Measurements from ENCODE around the gene MSANTD1.
"Not testable (repeated sequence)": the region's sequence is repeated elsewhere in the genome, so short reads cannot be mapped to it uniquely, and the experiment has no call there.

- not testable (repeated sequence) for TF ChIP-seq REST (IDR thresholded peaks at IDR 0.05; ENCODE audit: borderline replicate concordance); RAD21 (conservative IDR thresholded peaks at IDR 0.05); CTCF (IDR thresholded peaks at IDR 0.05; ENCODE audit: poor library complexity, severe bottlenecking)
These were observed 51.9 kb downstream of the MSANTD1 start for GRCh38 chr4:3300882-3301281.

All from neural cell (in vitro differentiated cells).